ENCODE data around the gene GAGE10. TPM values are rescaled to one million over a fixed set of nuclear protein-coding genes. Genes with fewer than 3 reads are reported as not detected.

GAGE10 gene
- total and polyA plus RNA-seq, 2 of the 8 experiments (the other 6 are each of a cell fraction or from before 2014, with no cell fraction given): not detected

- TF ChIP-seq RAD21 (IDR thresholded peaks at IDR 0.05 in 1 of 2, conservative IDR thresholded peaks at IDR 0.05 in 1 of 2; ENCODE audit: low read depth in 2 of 2, low read length in 2 of 2): peak in 1 of 2 experiments; percentile 10; a peak in 1 of 4 replicates
- peak; percentile 96 for TF ChIP-seq ASH2L (IDR thresholded peaks at IDR 0.05; ENCODE audit: low read length)
- TF ChIP-seq KDM5A (IDR thresholded peaks at IDR 0.05; ENCODE audit: low read length): no peak
- TF ChIP-seq RBBP5 (IDR thresholded peaks at IDR 0.05; ENCODE audit: borderline replicate concordance, low read depth, low read length): peak; percentile 95; the same call in 1 of the 2 replicates
Observed at GRCh38 chrX:49309401-49309981, 6.0 kb downstream of the GAGE10 start (continued).

All from H1 (cell line).